Pulmonary artery endothelial cell (primary cell): ENCODE measurements around the gene GNG7. TPM values are rescaled to one million over a fixed set of nuclear protein-coding genes. Genes with fewer than 3 reads are reported as not detected.

Source experiments
- DNase-seq: peaks from one replicate; pipeline ENCODE4 v3.0.0-alpha.2; 2011; ENCODE audit warnings: low read depth, low spot score
- total RNA-seq: library from RNA; depleted of rRNA; stranded (reverse); fragments of >200 nt; gene quantifications from 2 replicates; pipeline ENCODE4 v1.2.3, GENCODE V29; 2014

The GNG7 gene
- total RNA-seq, 1 donor from 2014 or later = 0.20 TPM

- DNase-seq = no peak
These were observed 24.6 kb upstream of the GNG7 start for GRCh38 chr19:2726904-2727639.

- DNase-seq = no peak
These were observed 23.8 kb upstream of the GNG7 start for GRCh38 chr19:2726160-2726855.

- DNase-seq = no peak
These were observed 21.7 kb upstream of the GNG7 start for GRCh38 chr19:2724148-2724557.

- DNase-seq = no peak
These were observed 21.3 kb upstream of the GNG7 start for GRCh38 chr19:2723747-2724146.

GRCh38 chr19:2723345-2723715 lies 20.8 kb upstream of the GNG7 start:
- no peak for DNase-seq

- no peak for DNase-seq
These were observed 20.2 kb upstream of the GNG7 start for GRCh38 chr19:2722541-2723344.

- no peak for DNase-seq
These were observed 19.4 kb upstream of the GNG7 start for GRCh38 chr19:2721570-2722540.

- no peak for DNase-seq
These were observed 18.5 kb upstream of the GNG7 start, which contains the start of gene DIRAS1 for GRCh38 chr19:2720777-2721569. DIRAS1 (minus strand) TSS chr19:2721372; CDS start chr19:2717806, 3,566 bp downstream.

- no peak for DNase-seq
These were observed 17.7 kb upstream of the GNG7 start for GRCh38 chr19:2719920-2720776.

- no peak for DNase-seq
These were observed 16.8 kb upstream of the GNG7 start for GRCh38 chr19:2719232-2719735.

- no peak for DNase-seq
These were observed 15.4 kb upstream of the GNG7 start for GRCh38 chr19:2717638-2718541.

GRCh38 chr19:2716722-2717637 lies 14.5 kb upstream of the GNG7 start:
- DNase-seq = no peak

GRCh38 chr19:2716275-2716650 lies 13.8 kb upstream of the GNG7 start:
- no peak for DNase-seq

GRCh38 chr19:2715470-2716274 lies 13.2 kb upstream of the GNG7 start:
- DNase-seq = no peak

- DNase-seq = no peak
These were observed 12.2 kb upstream of the GNG7 start for GRCh38 chr19:2714531-2715269.
